K562 (cell line): ENCODE data around the gene SAMD14. TPM values are rescaled to one million over a fixed set of nuclear protein-coding genes. Genes with fewer than 3 reads are reported as not detected.
A peak's percentile ranks its signal among the peaks of the same experiment; 100 is the strongest.

ENCODE experiments used
- BRCA1 ChIP-seq, 2 experiments: fragments of 450-650 bp in 1 of 2; sonication (generic) in 1 of 2; formaldehyde crosslinking in 1 of 2; IDR thresholded peaks; 2 replicates each; pipeline versions ENCODE4 v1.5.0 to v1.6.1; 2017 to 2020; ENCODE audit warnings: mild to moderate bottlenecking in 1 of 2, missing genetic modification reagents in 1 of 2
- CREB5 ChIP-seq: fragments of 250-450 bp; sonication (Bioruptor Pico); IDR thresholded peaks from 2 replicates; pipeline ENCODE4 v1.5.0; 2020; ENCODE audit warnings: mild to moderate bottlenecking
- ETV1 ChIP-seq: fragments of 450-650 bp; conservative IDR thresholded peaks from 2 replicates; pipeline ENCODE4 v1.6.1; 2016; ENCODE audit warnings: missing genetic modification characterization, control low read depth, low read depth, missing compliant biosample characterization
- FIP1L1 ChIP-seq: fragments of 200-400 bp; formaldehyde crosslinking; IDR thresholded peaks from 2 replicates; pipeline ENCODE4 v1.6.1; 2018; ENCODE audit warnings: mild to moderate bottlenecking, low read depth, low read length; ENCODE audit not compliant: poor library complexity, severe bottlenecking
- FOXP1 ChIP-seq: sonication (generic); formaldehyde crosslinking; IDR thresholded peaks from 2 replicates; pipeline ENCODE4 v1.8.0; 2022; ENCODE audit warnings: mild to moderate bottlenecking, missing genetic modification reagents
- MCM7 ChIP-seq, 2 experiments: fragments of 450-650 bp; IDR thresholded peaks; 2 replicates each; pipeline ENCODE4 v1.6.1; 2016 to 2018
- MEF2D ChIP-seq: conservative IDR thresholded peaks from 2 replicates; pipeline ENCODE4 v1.6.1; 2016; ENCODE audit warnings: low read depth, missing genetic modification characterization, missing compliant biosample characterization
- NCOA6 ChIP-seq: fragments of 450-650 bp; IDR thresholded peaks from 2 replicates; pipeline ENCODE4 v1.6.1; 2017; ENCODE audit warnings: mild to moderate bottlenecking
- RBBP5 ChIP-seq: fragments of 200-600 bp; sonication (generic); IDR thresholded peaks from 2 replicates; pipeline ENCODE4 v1.6.1; 2012; ENCODE audit warnings: borderline replicate concordance, mild to moderate bottlenecking, low read length, control low read depth, inconsistent platforms; ENCODE audit not compliant: insufficient read depth, poor library complexity, severe bottlenecking
- SAP30 ChIP-seq: fragments of 200-600 bp; sonication (generic); IDR thresholded peaks from 2 replicates; pipeline ENCODE4 v1.6.1; 2012; ENCODE audit warnings: borderline replicate concordance, low read depth, mild to moderate bottlenecking, moderate library complexity, low read length, control low read depth, inconsistent platforms; ENCODE audit not compliant: insufficient read depth, poor library complexity, severe bottlenecking
- SUPT5H ChIP-seq: fragments of 450-650 bp; IDR thresholded peaks from 2 replicates; pipeline ENCODE4 v1.6.1; 2016
- TCF3 ChIP-seq: sonication (generic); formaldehyde crosslinking; IDR thresholded peaks from 2 replicates; pipeline ENCODE4 v1.4.0; 2020; ENCODE audit warnings: mild to moderate bottlenecking, missing genetic modification reagents
- TSC22D4 ChIP-seq: fragments of 450-650 bp; IDR thresholded peaks from 2 replicates; pipeline ENCODE4 v1.6.1; 2016; ENCODE audit warnings: missing genetic modification characterization, missing biosample characterization, control low read depth
- YY1 ChIP-seq, 3 experiments: IDR thresholded peaks; 2 replicates each; pipeline ENCODE4 v1.6.1; 2011; ENCODE audit warnings: low read length in 2 of 3, mild to moderate bottlenecking in 2 of 3, moderate library complexity in 2 of 3, borderline replicate concordance in 1 of 3, control low read depth in 1 of 3, low read depth in 1 of 3; ENCODE audit not compliant: insufficient read depth in 3 of 3, insufficient replicate concordance in 2 of 3, control insufficient read depth in 1 of 3, insufficient read length in 1 of 3; ENCODE audit errors: extremely low read depth in 1 of 3
- ZFP30 ChIP-seq: fragments of 250-450 bp; sonication (Bioruptor Pico); IDR thresholded peaks from 2 replicates; pipeline ENCODE4 v1.8.0; 2022; ENCODE audit warnings: moderate library complexity, mild to moderate bottlenecking, inconsistent platforms, borderline replicate concordance
- ZNF316 ChIP-seq: fragments of 450-650 bp; IDR thresholded peaks from 2 replicates; pipeline ENCODE4 v1.6.1; 2016
- ZNF511 ChIP-seq: sonication (generic); formaldehyde crosslinking; IDR thresholded peaks from 2 replicates; pipeline ENCODE4 v1.8.0; 2022; ENCODE audit warnings: mild to moderate bottlenecking, missing genetic modification reagents
- ZSCAN29 ChIP-seq: fragments of 450-650 bp; IDR thresholded peaks from 2 replicates; pipeline ENCODE4 v1.6.1; 2017
- polyA plus RNA-seq, 8 experiments: library from polyadenylated mRNA; depleted of rRNA in 4 of 8; stranded (reverse) in 5 of 8; unstranded in 3 of 8; fragments of >200 nt; fragmentation: Nextera tagmentation in 2 of 8; fragmentation: Illumina TruSeq in 1 of 8; extraction: Ambion mirVana in 2 of 8; extraction: Trizol in 1 of 8; gene quantifications; 2 replicates each; pipeline versions ENCODE4 v1.2.1 to v1.2.3, GENCODE V29; 2011 to 2014; ENCODE audit warnings: inconsistent platforms in 1 of 8, missing spikeins in 1 of 8
- total RNA-seq, 7 experiments: library from RNA; depleted of rRNA in 6 of 7; stranded (reverse); fragments of >200 nt in 6 of 7; fragmentation: Illumina TruSeq in 2 of 7; extraction: Trizol in 2 of 7; gene quantifications; 2 replicates each; pipeline versions ENCODE4 v1.2.1 to v1.2.3, GENCODE V29; 2011 to 2021; ENCODE audit warnings: low replicate concordance in 1 of 7
- TF ChIP-seq, protein P1 (sequence below): sonication (generic); formaldehyde crosslinking; IDR thresholded peaks from 2 replicates; pipeline ENCODE4 v1.8.0; 2023; ENCODE audit warnings: mild to moderate bottlenecking, missing genetic modification reagents

SAMD14 gene
- total and polyA plus RNA-seq, 9 of the 15 experiments (the other 6 are each of a cell fraction or from before 2014, with no cell fraction given) = 0.04 to 0.07 TPM; not detected in 7

GRCh38 chr17:50150354-50151040 lies 20.5 kb upstream of the SAMD14 start, which contains the start of gene PPP1R9B (continued):
- 0 out of 2 replicates have a peak, but pooled peaks have one; percentile 12 for TF ChIP-seq ZNF511 (CRISPR knock-in tag)
- no peak for TF ChIP-seq BRCA1 (IDR thresholded peaks at IDR 0.05)
- TF ChIP-seq BRCA1 (CRISPR knock-in tag; IDR thresholded peaks at IDR 0.05) = no peak
- no peak for TF ChIP-seq MCM7 (IDR thresholded peaks at IDR 0.05)
- TF ChIP-seq ZSCAN29 = no peak
- TF ChIP-seq MEF2D (tag) = no peak
- TF ChIP-seq NCOA6 = no peak
- TF ChIP-seq ZFP30 (CRISPR knock-in tag) = no peak
- TF ChIP-seq CREB5 = no peak
- no peak for TF ChIP-seq ZNF316
- no peak for TF ChIP-seq SUPT5H
- TF ChIP-seq, protein P1, sequence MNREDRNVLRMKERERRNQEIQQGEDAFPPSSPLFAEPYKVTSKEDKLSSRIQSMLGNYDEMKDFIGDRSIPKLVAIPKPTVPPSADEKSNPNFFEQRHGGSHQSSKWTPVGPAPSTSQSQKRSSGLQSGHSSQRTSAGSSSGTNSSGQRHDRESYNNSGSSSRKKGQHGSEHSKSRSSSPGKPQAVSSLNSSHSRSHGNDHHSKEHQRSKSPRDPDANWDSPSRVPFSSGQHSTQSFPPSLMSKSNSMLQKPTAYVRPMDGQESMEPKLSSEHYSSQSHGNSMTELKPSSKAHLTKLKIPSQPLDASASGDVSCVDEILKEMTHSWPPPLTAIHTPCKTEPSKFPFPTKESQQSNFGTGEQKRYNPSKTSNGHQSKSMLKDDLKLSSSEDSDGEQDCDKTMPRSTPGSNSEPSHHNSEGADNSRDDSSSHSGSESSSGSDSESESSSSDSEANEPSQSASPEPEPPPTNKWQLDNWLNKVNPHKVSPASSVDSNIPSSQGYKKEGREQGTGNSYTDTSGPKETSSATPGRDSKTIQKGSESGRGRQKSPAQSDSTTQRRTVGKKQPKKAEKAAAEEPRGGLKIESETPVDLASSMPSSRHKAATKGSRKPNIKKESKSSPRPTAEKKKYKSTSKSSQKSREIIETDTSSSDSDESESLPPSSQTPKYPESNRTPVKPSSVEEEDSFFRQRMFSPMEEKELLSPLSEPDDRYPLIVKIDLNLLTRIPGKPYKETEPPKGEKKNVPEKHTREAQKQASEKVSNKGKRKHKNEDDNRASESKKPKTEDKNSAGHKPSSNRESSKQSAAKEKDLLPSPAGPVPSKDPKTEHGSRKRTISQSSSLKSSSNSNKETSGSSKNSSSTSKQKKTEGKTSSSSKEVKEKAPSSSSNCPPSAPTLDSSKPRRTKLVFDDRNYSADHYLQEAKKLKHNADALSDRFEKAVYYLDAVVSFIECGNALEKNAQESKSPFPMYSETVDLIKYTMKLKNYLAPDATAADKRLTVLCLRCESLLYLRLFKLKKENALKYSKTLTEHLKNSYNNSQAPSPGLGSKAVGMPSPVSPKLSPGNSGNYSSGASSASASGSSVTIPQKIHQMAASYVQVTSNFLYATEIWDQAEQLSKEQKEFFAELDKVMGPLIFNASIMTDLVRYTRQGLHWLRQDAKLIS (CRISPR knock-in tag) = 0 out of 2 replicates have a peak, but pooled peaks have one; percentile 49
- no peak for TF ChIP-seq FOXP1 (CRISPR knock-in tag)
- TF ChIP-seq RBBP5 = peak; percentile 19
- peak; percentile 69 for TF ChIP-seq FIP1L1
- TF ChIP-seq TSC22D4 = no peak
- no peak for TF ChIP-seq YY1 (IDR thresholded peaks at IDR 0.05; ENCODE audit: borderline replicate concordance in 1 of 3, control insufficient read depth in 1 of 3, extremely low read depth in 1 of 3, insufficient read depth in 3 of 3, insufficient read length in 1 of 3, insufficient replicate concordance in 2 of 3, low read depth in 1 of 3, low read length in 2 of 3)
- TF ChIP-seq ETV1 (tag) = no peak
- TF ChIP-seq TCF3 = no peak
- TF ChIP-seq SAP30 = no peak
- TF ChIP-seq, all 486 proteins: peak for 14
